GM11168 (cell line): ENCODE measurements around the gene RDH5.

Experiments used
- in situ Hi-C: fragments of 300-500 bp; cut with MboI; formaldehyde crosslinking; loops from one replicate; pipeline ENCODE4 v1.12.0; 2022; ENCODE audit warnings: low sequenced_read_pairs; ENCODE audit not compliant: unreplicated experiment

The RDH5 gene, protein sequence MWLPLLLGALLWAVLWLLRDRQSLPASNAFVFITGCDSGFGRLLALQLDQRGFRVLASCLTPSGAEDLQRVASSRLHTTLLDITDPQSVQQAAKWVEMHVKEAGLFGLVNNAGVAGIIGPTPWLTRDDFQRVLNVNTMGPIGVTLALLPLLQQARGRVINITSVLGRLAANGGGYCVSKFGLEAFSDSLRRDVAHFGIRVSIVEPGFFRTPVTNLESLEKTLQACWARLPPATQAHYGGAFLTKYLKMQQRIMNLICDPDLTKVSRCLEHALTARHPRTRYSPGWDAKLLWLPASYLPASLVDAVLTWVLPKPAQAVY

DNA sequence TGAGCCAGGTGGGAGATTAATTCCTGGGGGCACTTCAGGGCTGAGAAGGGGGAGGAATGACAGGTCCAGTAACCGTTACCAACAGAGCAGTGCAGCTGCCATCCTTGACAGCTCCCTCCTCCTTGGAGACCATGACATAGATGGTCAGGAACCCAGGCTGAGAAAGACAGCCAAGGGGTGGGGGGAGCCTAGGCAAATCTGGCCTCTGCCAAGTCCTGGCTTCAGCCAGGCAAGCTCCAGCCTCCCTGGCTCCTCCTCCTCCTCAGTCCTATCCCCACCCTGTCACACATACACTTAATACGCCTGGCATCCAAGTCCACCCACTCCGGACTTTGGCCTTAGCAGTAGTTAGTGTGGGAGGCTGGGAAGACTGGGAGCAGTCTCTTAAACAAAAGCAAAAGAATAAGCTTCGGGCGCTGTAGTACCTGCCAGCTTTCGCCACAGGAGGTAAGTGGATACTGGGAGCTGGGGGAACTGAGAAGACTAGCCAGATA is at the start of gene RDH5:
TSS of gene RDH5 (plus strand) at position 323 of the 494 bp plus-strand sequence. CDS start 792 bp downstream, outside the sequence.
- in situ Hi-C loops = no loop called here

DNA sequence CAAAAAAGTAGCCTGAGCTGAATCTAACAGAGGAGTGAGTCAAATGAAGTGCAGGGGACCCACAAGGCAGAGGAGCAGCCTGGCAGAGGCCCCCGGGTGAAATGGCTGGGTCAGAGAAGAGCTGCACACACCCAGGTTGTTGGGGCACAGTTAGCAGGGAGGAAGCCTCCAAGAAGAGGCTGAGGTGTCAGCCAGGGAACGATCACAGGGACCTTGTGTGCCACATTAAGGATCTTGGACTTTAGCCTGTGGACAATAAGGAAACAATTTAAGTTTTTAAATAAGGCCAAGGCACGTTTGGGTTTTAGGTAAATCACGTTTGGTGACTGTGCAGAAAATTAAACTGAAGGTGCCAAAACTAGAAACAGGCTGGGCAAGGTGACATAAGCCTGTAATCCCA is 48.4 kb upstream of the RDH5 start:
- in situ Hi-C loops = no loop called here

GRCh38 chr12:55673638-55674037 is 46.6 kb upstream of the RDH5 start:
- in situ Hi-C loops = no loop called here

- in situ Hi-C loops = no loop called here
Observed at GRCh38 chr12:55675666-55676065, 44.5 kb upstream of the RDH5 start.

GRCh38 chr12:55676707-55677106 is 43.5 kb upstream of the RDH5 start:
- in situ Hi-C loops = no loop called here

- in situ Hi-C loops = no loop called here
Observed at GRCh38 chr12:55679691-55680090, 40.5 kb upstream of the RDH5 start.

DNA sequence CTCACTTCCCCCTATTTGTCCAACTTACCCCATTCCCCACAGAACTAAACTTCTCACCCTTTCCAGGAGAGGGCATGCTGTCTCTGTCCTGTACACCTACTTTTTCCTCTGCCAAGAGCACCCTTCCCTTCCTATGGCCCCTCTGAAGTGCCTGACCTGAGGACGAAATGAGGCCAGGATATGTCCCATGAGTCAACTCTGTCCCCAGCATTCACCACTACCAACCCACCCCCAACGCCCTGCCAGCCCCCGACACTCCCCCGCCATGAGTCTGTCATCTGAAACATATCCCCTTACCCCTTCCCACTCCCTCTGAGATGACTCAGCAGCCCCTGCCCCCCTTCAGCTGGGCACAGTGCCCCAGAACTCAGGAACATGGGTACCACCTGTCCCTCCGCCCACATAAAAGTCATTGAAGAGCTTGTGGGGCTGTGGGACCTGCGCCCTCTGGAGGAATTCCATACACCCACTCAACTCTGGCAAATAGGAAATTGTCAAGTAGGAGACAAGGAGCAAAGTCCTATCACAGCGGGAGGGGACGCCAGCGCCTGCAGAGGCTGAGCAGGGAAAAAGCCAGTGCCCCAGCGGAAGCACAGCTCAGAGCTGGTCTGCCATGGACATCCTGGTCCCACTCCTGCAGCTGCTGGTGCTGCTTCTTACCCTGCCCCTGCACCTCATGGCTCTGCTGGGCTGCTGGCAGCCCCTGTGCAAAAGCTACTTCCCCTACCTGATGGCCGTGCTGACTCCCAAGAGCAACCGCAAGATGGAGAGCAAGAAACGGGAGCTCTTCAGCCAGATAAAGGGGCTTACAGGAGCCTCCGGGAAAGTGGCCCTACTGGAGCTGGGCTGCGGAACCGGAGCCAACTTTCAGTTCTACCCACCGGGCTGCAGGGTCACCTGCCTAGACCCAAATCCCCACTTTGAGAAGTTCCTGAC is 38.8 kb upstream of the RDH5 start:
- in situ Hi-C loops = no loop called here

GRCh38 chr12:55682087-55682796 is 38.0 kb upstream of the RDH5 start:
- in situ Hi-C loops = no loop called here

DNA sequence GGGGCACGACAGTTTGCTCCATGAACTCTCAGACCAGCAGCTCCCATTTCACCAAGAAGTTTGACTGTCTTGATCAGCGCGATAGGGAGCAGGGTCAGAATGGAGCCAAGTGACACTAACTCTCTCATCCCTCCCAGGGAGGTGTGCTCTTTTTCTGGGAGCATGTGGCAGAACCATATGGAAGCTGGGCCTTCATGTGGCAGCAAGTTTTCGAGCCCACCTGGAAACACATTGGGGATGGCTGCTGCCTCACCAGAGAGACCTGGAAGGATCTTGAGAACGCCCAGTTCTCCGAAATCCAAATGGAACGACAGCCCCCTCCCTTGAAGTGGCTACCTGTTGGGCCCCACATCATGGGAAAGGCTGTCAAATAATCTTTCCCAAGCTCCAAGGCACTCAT is 36.5 kb upstream of the RDH5 start:
- in situ Hi-C loops = no loop called here

- in situ Hi-C loops = no loop called here
Observed at GRCh38 chr12:55684761-55685370, 35.3 kb upstream of the RDH5 start.

DNA sequence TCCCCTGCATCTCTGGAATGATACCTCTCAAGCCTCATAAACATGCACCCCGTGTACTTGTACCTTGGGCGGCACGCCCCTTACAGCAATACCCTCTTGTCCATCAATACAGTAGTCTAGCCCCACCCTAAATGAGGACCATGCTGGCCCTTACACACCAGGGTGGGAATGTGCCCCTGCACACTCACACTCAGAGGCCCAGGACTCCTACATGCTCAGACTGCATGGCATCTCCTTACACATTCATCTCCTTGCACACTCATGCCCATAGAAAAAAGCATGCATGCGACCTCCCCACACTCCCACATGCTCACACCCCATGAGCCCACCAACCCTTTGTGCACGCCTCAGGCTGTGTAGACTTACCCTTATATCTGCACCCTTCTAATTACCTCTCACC is 34.5 kb upstream of the RDH5 start:
- in situ Hi-C loops = no loop called here

GRCh38 chr12:55686366-55687010 is 33.7 kb upstream of the RDH5 start:
- in situ Hi-C loops = no loop called here

- in situ Hi-C loops = no loop called here
Observed at GRCh38 chr12:55687746-55688145, 32.4 kb upstream of the RDH5 start.

DNA sequence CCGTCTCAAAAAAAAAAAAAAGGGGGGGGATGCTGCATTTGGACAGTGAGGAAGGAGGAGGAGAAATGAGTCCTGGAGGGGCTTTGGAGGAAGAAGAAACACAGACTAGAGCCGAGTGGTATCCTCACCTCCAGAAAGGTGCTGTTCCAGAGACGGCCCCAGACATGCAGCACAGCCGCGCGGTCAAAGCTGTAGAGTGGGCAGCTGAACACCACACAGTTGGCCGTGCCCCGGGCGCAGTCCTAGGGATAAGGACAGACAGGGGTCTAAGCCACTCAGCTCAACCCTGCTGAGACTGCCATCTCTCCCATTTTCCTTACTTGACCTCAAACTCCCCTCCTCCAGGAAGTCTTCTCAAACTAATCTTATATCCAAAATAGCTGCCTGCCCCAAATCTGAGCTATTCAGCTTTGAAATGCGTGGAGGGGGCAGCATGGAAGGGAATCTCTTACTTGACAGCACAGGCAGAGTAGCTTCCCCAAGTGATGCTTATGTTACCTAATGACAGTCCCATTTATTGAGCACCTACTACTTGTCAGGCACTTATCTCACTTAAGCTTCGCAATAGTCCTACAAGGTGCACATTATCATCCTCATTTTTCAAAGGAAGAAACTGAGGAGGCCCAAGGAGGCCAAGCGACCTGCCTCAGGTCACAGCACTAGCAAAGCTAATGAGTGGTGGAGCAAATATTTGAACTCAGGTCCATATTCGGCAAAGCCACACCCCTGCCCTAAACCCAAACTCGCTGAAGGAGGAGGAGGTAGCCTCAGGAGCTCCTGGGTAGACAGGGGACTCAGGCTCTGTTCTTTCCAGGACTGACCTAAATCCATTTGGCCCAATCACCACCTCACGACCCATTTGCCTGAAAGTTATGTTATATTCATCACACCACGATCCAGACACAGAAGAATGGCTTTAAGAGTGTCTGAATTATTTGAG is 31.2 kb upstream of the RDH5 start:
- in situ Hi-C loops = no loop called here

GRCh38 chr12:55692631-55693322 is 27.4 kb upstream of the RDH5 start:
- in situ Hi-C loops = no loop called here

- in situ Hi-C loops = no loop called here
Observed at GRCh38 chr12:55693323-55694187, 26.6 kb upstream of the RDH5 start.

DNA sequence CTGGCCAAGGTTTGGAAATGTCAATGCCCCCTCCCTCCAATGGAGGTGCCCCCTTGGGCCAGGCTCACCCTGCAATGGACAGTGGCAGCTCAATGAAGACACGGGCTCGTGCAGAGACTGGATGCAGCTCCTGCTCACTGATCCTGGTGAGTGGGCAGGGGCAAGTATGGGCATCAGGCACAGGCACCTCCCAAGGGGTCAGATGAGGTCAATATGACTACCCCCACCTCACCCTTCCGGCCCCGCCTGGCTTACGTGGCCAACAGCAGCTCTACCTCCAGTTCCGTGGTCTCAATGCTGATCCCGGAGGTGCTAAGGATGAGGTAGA is 26.0 kb upstream of the RDH5 start:
- in situ Hi-C loops = no loop called here
